Measurements from ENCODE around the gene SMAP1.

Gene SMAP1

DNA sequence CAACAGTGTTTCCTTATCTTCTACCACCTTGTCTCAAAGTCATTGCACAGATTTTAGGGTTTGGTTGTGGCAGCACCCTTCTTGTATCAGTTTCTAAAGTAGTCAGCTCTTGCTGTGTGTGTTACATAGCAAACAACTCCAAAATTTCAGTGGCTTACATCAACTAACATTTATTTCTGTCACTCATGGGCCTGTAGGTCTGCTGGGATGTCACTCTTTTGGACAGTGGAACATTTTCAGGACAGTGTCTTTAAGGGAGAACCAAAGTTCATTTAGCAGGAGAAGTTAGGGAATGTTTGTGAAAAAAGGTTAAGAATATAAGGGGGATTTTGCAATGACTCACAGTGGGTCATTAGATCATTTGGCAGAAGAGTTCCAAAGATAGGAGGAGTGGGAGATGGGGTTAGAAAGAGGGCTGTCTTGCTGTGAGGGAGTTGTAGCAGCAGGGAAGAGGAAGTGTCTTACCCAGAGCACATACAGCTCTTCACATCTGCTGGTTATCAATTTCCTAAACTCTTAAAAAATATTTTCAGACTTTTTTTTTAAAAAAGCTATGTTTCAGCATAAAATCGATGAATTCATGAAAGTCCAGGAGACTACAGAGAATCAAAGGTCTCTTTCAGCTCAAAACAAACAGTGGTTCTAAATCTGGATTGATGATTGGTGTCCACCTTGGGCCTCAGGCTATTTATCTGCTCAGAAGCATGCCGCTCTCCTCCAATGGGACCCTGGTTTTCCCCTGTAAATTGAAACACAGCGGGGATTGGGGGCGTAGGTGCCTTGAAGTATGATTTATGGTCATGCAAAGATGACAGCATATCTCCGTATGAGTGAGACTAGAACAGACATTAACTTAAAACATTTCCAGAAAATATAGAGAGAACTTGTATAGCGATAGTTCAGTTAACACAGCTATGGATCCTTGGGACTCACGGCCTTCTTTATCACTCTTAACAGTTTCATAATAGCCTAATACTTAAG lies 171.9 kb downstream of the SMAP1 start:
- Histone ChIP-seq H3K4me1 (ENCODE audit: insufficient read depth, poor library complexity, severe bottlenecking) (no peaks in the 10 kb centered on the region), H3K9me3 (ENCODE audit: severe bottlenecking) (no peaks in the 10 kb centered on the region), H3K36me3 (ENCODE audit: low read depth) (no peaks in the 10 kb centered on the region), H3K27me3 (ENCODE audit: insufficient read depth, poor library complexity, severe bottlenecking) (no peaks in the 10 kb centered on the region), H3K4me3 (ENCODE audit: severe bottlenecking) (no peak overlapping the region), H3K27ac (ENCODE audit: poor library complexity, severe bottlenecking) (no peak overlapping the region)
- ATAC-seq (ENCODE audit: low read depth): no peak
- no peak for DNase-seq (ENCODE audit: low spot score)
- TF ChIP-seq, protein P1, sequence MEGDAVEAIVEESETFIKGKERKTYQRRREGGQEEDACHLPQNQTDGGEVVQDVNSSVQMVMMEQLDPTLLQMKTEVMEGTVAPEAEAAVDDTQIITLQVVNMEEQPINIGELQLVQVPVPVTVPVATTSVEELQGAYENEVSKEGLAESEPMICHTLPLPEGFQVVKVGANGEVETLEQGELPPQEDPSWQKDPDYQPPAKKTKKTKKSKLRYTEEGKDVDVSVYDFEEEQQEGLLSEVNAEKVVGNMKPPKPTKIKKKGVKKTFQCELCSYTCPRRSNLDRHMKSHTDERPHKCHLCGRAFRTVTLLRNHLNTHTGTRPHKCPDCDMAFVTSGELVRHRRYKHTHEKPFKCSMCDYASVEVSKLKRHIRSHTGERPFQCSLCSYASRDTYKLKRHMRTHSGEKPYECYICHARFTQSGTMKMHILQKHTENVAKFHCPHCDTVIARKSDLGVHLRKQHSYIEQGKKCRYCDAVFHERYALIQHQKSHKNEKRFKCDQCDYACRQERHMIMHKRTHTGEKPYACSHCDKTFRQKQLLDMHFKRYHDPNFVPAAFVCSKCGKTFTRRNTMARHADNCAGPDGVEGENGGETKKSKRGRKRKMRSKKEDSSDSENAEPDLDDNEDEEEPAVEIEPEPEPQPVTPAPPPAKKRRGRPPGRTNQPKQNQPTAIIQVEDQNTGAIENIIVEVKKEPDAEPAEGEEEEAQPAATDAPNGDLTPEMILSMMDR (IDR thresholded peaks at IDR 0.05; ENCODE audit: poor library complexity, severe bottlenecking): no peak

DNA sequence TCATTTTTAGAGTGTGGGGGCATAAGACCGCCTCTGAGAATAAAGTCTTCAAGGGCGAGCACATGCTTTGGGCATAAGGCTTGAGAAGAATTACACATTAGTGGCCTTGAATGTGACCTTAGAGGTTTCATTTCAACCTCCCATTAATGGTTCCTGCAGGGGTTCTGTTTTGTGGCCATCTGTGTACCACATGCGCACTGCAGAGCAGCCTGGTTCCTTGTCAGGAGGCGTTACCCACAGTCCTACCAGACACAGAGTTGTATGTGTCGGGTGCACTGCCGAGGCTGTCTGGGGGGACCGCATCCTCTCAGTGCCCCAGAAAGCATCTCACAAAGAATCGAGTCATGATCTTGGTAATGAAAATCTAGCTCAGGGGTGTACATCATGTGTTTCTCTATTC lies 173.4 kb downstream of the SMAP1 start:
- H3K27me3 ChIP-seq (ENCODE audit: insufficient read depth, poor library complexity, severe bottlenecking): no peaks in the 10 kb centered on the region
- no peak for ATAC-seq (ENCODE audit: low read depth)
- H3K4me3 ChIP-seq (ENCODE audit: severe bottlenecking): no peak overlapping the region
- no peaks in the 10 kb centered on the region for H3K4me1 ChIP-seq (ENCODE audit: insufficient read depth, poor library complexity, severe bottlenecking)
- TF ChIP-seq, protein P1 (IDR thresholded peaks at IDR 0.05; ENCODE audit: poor library complexity, severe bottlenecking): no peak
- H3K9me3 ChIP-seq (ENCODE audit: severe bottlenecking): no peaks in the 10 kb centered on the region
- H3K27ac ChIP-seq (ENCODE audit: poor library complexity, severe bottlenecking): no peak overlapping the region
- no peak for DNase-seq (ENCODE audit: low spot score)
- H3K36me3 ChIP-seq (ENCODE audit: low read depth): no peaks in the 10 kb centered on the region

DNA sequence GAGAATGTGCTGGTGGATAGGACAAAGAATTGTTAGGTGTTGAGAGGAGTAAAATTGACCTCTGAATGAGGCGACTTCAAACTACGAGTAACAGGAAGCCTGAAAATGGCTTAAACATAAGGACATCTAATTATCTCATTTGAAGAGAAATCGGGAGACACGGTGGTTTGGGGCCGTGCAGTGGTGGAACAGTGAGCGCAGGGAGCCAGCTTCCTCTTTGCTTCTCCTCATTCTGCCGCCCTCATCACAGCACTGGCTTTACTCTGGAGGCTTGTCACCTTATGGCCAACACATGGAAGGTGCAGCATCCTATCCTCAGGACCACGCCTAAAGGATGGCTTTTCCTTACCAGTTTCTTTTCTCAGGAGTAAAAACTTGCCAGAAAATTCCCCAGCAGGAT lies 174.9 kb downstream of the SMAP1 start:
- no peak for DNase-seq (ENCODE audit: low spot score)
- no peak overlapping the region for H3K4me3 ChIP-seq (ENCODE audit: severe bottlenecking)
- H3K36me3 ChIP-seq (ENCODE audit: low read depth): no peaks in the 10 kb centered on the region
- ATAC-seq (ENCODE audit: low read depth): no peak
- no peaks in the 10 kb centered on the region for H3K9me3 ChIP-seq (ENCODE audit: severe bottlenecking)
- no peaks in the 10 kb centered on the region for H3K27me3 ChIP-seq (ENCODE audit: insufficient read depth, poor library complexity, severe bottlenecking)
- H3K4me1 ChIP-seq (ENCODE audit: insufficient read depth, poor library complexity, severe bottlenecking): no peaks in the 10 kb centered on the region
- TF ChIP-seq, protein P1 (IDR thresholded peaks at IDR 0.05; ENCODE audit: poor library complexity, severe bottlenecking): no peak
- H3K27ac ChIP-seq (ENCODE audit: poor library complexity, severe bottlenecking): no peak overlapping the region

DNA sequence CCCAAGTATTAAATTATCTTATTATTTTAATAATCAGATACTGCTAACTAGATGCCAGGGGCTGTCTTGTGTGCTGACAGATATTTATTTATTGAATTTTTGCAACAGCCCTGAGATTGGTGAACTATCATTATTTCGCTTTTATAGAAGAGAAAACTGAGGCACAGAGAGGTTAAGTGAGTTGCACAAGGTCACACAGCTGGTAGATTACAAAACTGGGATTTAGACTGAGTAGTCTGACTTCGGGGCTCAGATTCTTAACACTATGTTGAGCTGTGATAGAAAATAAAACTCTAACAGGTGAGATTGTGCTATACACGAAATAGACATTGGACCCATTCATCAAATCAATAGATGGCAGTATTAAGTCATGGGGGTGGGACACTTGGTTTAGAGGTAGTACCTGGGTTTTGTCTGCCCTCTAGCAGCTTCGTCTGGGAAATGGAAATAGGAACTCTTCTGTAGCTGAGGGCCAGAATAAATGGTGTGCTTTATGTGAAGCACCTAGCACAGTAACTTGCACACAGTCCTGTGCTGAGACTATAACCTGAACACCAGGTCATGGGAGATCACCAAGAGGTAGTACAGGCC lies 175.7 kb downstream of the SMAP1 start:
- Histone ChIP-seq H3K36me3 (ENCODE audit: low read depth) (no peaks in the 10 kb centered on the region), H3K4me3 (ENCODE audit: severe bottlenecking) (no peak overlapping the region), H3K9me3 (ENCODE audit: severe bottlenecking) (no peaks in the 10 kb centered on the region), H3K27ac (ENCODE audit: poor library complexity, severe bottlenecking) (no peak overlapping the region), H3K4me1 (ENCODE audit: insufficient read depth, poor library complexity, severe bottlenecking) (no peaks in the 10 kb centered on the region), H3K27me3 (ENCODE audit: insufficient read depth, poor library complexity, severe bottlenecking) (no peaks in the 10 kb centered on the region)
- DNase-seq (ENCODE audit: low spot score) (no peak), ATAC-seq (ENCODE audit: low read depth) (no peak)
- TF ChIP-seq, protein P1 (IDR thresholded peaks at IDR 0.05; ENCODE audit: poor library complexity, severe bottlenecking): no peak
